SHP77 treated with DMSO at 0.1 percent for 48 hours (cell line): ENCODE measurements around the gene MCOLN2.
"Not testable (repeated sequence)": the region's sequence is repeated elsewhere in the genome, so short reads cannot be mapped to it uniquely, and the experiment has no call there.

Experiments used
- DNase-seq: peaks from one replicate; lab custom pipeline; 2025; lab: John Stamatoyannopoulos, UW

Gene MCOLN2

DNA sequence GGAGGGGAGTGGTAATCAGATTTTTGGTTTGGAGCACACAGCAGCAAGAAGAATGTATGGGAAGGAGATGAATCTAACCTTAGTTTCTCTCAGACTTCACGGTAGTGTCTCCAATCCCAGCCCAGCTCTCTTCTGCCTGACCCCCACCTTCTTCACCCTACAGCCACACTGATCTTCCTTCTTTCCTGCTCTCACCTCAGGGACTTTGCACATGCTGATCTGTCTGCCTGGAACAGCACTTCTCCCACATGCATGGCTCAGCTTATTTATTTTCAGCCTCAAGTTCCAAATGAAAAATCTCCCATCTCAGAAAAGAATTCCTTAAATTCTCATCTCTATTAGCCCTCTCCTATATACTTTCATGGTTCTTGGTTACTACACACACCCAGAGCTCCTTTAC is 55.1 kb downstream of the MCOLN2 start:
- no peak for DNase-seq

- DNase-seq, result no peak
These were observed 56.4 kb downstream of the MCOLN2 start for GRCh38 chr1:84940481-84940880.

DNA sequence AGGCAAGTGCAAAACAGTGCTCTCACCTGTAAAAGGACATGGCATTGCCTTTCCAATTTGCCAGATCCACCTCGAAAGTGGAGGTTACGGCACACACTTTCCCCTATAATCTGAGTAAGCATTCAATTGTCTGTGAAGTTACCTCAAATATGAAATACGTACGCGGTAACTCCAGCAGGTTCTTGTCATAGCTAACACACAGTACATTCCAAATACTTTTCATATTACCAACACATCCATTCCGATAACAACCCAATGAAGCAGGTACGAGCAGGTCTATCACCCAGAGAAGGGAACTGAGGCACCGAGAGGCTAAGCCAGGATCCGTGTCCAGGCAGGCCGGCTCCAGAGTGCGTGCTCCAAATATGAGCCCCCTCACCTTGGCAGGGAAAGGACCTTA is 57.2 kb downstream of the MCOLN2 start:
- no peak for DNase-seq

DNA sequence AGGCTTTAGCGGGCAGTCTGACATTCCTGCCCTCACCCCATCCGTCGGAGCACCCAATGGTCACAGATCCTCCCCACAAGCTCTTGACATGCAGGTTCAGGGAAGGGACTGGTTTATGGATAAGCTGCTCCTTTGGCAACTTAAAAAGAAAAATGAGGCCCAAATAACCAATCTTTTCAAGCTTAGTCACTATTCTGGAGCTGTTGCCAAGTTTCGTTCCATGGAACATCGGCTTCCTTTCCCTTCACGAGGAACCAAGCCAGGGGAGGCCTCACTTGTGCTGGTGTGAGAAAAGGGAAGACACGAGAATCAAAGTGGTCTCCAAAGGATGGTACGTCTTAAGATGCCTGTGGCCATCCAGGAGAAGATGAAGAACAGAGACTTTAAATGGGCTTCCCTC is 57.8 kb downstream of the MCOLN2 start:
- DNase-seq, result no peak

GRCh38 chr1:84936116-84936810 is 60.6 kb downstream of the MCOLN2 start:
- peak; percentile 28 for DNase-seq

GRCh38 chr1:84933011-84933611 is 63.8 kb downstream of the MCOLN2 start:
- no peak for DNase-seq

DNA sequence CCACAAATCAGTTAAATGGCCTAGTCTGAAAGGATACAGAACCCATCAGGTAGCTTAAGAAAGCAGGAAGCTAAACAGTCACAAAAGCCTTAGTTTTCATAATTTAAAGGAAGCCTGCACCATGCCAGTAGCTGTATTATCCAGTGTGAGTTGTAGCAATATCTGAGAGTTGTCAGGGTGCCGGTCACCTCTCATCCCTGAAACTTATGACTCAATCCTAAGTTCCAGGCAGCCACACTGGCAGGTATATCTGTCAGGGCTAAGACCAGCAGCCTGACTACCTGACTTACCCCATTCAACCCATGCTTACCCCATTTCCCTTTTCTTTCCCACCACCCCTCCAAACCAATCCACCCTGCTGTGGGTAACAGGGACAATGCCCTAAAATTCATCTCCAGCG is 66.1 kb downstream of the MCOLN2 start:
- DNase-seq, result no peak

DNA sequence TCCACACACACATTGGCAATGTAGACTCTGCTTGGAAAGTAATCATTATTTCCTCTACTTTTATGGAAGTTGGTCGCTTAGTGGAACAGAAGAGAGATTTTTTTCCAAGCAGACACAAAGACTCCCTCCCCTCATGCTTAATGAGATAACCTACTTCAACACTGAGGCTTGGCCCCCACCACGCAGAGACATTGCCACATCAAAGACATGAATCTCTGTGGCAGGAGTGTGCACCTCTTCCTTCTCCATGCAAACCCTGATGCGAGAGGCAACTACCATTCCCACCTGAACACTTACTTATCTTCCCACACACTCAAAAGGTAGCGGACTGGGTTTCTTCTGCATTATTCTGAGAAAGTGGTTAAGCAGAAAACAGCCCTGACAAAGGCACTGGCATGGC is 66.6 kb downstream of the MCOLN2 start:
- DNase-seq, result no peak

DNA sequence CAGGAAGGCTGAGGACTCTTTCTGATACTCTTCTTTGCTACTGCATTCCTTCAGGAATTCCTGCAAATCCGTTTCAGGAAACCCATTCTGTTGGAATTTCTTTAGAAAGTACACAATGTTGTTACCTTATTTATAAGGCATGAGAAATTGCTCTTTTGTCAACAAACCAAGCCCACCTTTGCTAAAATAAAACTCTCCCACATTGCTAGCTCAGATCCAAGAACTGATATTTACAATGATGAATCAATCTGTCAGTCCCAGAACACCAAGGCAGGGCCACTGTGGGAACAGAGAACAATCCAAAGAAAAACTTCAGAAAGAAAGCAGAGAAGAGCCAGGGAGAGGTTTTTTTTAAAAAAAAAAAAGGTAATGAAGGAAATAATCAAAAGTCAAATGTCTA is 67.3 kb downstream of the MCOLN2 start:
- no peak for DNase-seq

- no peak for DNase-seq
These were observed 67.9 kb downstream of the MCOLN2 start for GRCh38 chr1:84928979-84929378.

DNA sequence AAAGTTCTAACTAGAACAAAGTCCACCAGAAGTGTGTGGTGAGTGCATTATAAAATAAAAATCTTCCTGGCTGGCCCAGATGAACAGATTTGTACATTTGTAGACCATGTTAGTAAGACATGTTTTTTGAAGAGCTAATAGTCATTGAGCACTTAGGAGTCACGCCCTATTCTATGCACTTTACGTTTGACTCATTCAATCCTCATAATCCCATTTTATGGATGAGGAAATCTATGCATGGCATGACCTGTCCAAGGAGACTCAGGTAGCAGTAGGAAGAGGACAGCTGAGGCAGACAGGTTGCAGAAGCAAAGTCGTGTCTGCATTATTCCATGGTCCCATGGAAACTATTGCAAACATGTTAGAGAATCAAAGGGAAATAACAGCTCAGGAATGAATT is 73.6 kb downstream of the MCOLN2 start:
- no peak for DNase-seq

DNA sequence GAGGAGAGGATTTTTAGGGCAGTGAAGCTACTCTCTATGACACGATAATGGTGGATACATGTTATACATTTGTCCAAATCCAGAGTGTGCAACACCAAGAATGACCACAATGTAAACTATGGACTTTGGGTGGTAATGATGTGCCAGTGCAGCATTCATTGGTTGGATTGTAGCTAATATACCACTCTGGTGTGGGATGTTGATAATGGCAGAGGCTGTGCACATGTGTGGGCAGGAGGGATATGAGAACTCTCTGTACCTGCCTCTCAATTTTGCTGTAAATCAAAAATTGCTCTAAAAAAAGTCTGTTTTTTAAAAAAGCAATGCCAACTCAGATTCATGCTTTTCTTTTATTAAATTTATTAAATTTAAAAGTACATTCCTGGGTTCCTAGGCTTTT is 76.8 kb downstream of the MCOLN2 start:
- DNase-seq, result no peak

- no peak for DNase-seq
These were observed 77.4 kb downstream of the MCOLN2 start for GRCh38 chr1:84919461-84919970.

GRCh38 chr1:84918726-84919336 is 78.1 kb downstream of the MCOLN2 start:
- DNase-seq, result no peak

DNA sequence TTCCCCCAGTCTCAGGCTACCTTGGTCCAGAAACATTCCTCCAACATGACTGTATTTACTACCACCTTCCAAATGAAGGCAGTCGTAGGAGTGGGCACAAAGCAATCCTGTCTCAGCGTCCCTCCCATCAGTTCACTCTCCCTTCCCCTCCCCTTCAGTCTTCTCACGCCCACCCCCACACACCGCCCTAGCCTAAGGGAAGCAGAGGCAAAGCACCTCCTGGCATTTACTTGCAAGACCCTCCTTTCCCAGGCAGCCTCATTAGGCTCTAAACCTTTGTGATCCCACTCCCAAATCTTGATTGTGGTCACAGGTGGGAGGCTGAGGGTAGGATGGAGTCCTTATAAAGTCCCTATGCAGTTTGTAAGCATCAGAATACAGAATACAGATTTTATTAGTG is 80.0 kb downstream of the MCOLN2 start:
- no peak for DNase-seq

GRCh38 chr1:84913555-84913892 is 83.4 kb downstream of the MCOLN2 start:
- DNase-seq, result no peak

DNA sequence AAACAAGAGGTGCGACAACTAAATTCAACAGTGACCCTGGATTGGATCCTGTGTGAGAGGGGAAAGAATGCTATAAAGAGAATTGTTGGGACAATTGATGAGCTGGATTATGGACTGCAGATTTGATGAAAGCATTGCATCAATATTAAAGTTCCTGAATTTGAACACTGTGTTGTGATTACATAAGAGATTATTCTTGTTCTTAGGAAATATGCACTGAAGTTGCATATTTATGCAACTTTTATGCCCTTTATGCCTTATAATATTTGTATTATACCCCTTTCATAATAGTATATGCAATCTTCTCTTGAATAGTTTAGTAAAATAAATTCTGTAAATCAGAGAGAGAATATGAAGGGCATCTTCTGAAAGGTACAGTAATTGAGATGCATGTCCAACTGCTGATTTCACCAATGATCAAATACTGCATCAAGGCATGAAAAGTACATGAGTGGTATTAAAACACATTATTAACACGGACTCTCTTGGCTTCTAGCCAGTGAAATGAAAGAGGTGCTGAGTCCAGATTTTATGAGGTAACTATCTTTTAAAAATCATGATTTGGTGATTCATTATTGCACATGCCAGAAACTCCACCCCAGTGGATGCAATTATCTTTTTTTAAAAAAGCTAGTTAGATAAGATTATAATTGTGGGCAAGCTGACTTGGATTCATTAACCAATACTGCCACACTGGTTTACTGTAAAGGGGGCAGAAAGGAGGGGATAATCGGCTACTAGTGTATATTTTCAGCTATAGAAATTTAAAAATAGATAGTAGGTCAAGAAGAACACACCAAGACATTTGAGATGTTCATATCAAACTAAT is 84.0 kb downstream of the MCOLN2 start:
- DNase-seq, result no peak

DNA sequence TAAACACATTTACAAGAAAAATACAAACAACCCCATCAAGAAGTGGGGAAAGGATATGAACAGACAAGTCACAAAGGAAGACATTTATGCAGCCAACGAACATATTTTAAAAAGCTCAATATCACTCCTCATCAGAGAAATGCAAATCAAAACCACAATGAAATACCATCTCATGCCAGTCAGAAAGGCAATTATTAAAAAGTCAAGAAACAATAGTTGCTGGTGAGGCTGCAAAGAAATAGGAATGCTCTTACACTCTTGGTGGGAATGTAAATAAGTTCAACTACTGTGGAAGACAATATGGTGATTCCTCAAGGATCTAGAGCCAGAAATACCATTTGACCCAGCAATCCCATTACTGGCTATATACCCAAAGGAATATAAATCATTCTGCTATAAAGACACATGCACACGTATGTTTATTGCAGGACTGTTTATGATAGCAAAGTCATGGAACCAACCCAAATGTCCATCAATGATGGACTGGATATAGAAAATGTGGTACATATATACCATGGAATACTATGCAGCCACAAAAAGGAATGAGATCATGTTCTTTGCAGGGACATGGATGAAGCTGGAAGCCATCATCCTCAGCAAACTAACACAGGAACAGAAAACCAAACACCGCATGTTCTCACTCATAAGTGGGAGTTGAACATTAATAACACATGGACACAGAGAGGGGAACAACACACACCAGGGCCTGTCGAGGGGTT is 88.0 kb downstream of the MCOLN2 start:
- not testable (repeated sequence) for DNase-seq

GRCh38 chr1:84907095-84907827 is 89.7 kb downstream of the MCOLN2 start:
- no peak for DNase-seq

DNA sequence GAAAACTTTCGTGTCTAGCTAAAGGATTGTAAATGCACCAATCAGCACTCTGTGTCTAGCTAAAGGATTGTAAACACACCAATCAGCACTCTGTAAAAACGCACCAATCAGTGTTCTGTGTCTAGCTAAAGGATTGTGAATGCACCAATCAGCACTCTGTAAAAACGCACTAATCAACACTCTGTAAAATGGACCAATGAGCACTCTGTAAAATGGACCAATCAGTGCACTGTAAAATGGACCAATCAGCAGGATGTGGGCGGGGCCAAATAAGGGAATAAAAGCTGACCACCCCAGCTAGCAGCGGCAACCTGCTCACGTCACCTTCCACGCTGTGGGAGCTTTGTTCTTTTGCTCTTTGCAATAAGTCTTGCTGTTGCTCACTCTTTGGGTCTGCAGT is 94.2 kb downstream of the MCOLN2 start:
- DNase-seq, result not testable (repeated sequence)

- no peak for DNase-seq
These were observed 96.9 kb downstream of the MCOLN2 start for GRCh38 chr1:84899969-84900368.
